ENCODE results near the gene GPS2. TPM values are rescaled to one million over a fixed set of nuclear protein-coding genes. Genes with fewer than 3 reads are reported as not detected.

The GPS2 gene
- total and polyA plus RNA-seq, 10 of the 15 experiments (the other 5 are each of a cell fraction or from before 2014, with no cell fraction given) = 10.2 to 96.4 (median 42.5) TPM

GRCh38 chr17:7329374-7329996 is 14.3 kb upstream of the GPS2 start (continued):
- TF ChIP-seq, protein P1, sequence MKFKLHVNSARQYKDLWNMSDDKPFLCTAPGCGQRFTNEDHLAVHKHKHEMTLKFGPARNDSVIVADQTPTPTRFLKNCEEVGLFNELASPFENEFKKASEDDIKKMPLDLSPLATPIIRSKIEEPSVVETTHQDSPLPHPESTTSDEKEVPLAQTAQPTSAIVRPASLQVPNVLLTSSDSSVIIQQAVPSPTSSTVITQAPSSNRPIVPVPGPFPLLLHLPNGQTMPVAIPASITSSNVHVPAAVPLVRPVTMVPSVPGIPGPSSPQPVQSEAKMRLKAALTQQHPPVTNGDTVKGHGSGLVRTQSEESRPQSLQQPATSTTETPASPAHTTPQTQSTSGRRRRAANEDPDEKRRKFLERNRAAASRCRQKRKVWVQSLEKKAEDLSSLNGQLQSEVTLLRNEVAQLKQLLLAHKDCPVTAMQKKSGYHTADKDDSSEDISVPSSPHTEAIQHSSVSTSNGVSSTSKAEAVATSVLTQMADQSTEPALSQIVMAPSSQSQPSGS (IDR thresholded peaks at IDR 0.05; ENCODE audit: low read length) = no peak
- TF ChIP-seq RUNX3 (IDR thresholded peaks at IDR 0.05; ENCODE audit: low read length) (peak; percentile 4), RELB (IDR thresholded peaks at IDR 0.05; ENCODE audit: low read depth) (peak; percentile 74; the same call in 1 of the 2 replicates), TCF7 (IDR thresholded peaks at IDR 0.05; ENCODE audit: borderline replicate concordance) (no peak), MYC (IDR thresholded peaks at IDR 0.05; ENCODE audit: insufficient read depth, insufficient read length, insufficient replicate concordance, low read length, severe bottlenecking) (peak; percentile 78), CREB1 (IDR thresholded peaks at IDR 0.05; ENCODE audit: low read depth) (no peak; the same call in 1 of the 2 replicates), ZNF622 (IDR thresholded peaks at IDR 0.05) (no peak), RB1 (IDR thresholded peaks at IDR 0.05; ENCODE audit: borderline replicate concordance) (0 out of 2 replicates have a peak, but pooled peaks have one; percentile 27), ESRRA (IDR thresholded peaks at IDR 0.05; ENCODE audit: low read length) (no peak; the same call in 1 of the 2 replicates)

All from GM12878 (cell line).